ENCODE data around the gene PON2. TPM values are rescaled to one million over a fixed set of nuclear protein-coding genes. Genes with fewer than 3 reads are reported as not detected.

PON2 gene
- total RNA-seq, 4 donors from 2014 or later = 93.5 to 183 (median 155) TPM

GRCh38 chr7:95440394-95441038, 5.7 kb upstream of the PON2 start:
- Histone ChIP-seq H3K36me3 (no peaks in the 10 kb centered on the region), H3K27me3 (no peaks in the 10 kb centered on the region), H3K4me1 (peaks cover 0 to 3% (median 1%) of the 10 kb centered on the region in 4 donors), H3K9me3 (no peaks in the 10 kb centered on the region), H3K27ac (no peak overlapping the region), H3K4me3 (no peak overlapping the region)
- WGBS, 2 donors = 91 to 94% methylated on average over 3 of the region's 3 CpGs
- TF ChIP-seq POLR2A (IDR thresholded peaks at IDR 0.05) (no peak), CTCF (IDR thresholded peaks at IDR 0.05) (no peak), EP300 (IDR thresholded peaks at IDR 0.05) (no peak)
- no peak for DNase-seq (ENCODE audit: low spot score in 2 of 2)

- no peaks in the 10 kb centered on the region for H3K27me3 ChIP-seq
- no peak overlapping the region for H3K27ac ChIP-seq
- WGBS, 2 donors = 67 to 83% methylated on average over 4 of the region's 4 CpGs
- no peaks in the 10 kb centered on the region for H3K36me3 ChIP-seq
- no peak overlapping the region for H3K4me3 ChIP-seq
- no peak for TF ChIP-seq CTCF (IDR thresholded peaks at IDR 0.05)
- no peak for TF ChIP-seq EP300 (IDR thresholded peaks at IDR 0.05)
- no peaks in the 10 kb centered on the region for H3K9me3 ChIP-seq
- H3K4me1 ChIP-seq = peaks cover 0 to 34% (median 1%) of the 10 kb centered on the region in 4 donors
- DNase-seq (ENCODE audit: low spot score in 2 of 2) = no peak
These were observed 1.6 kb upstream of the PON2 start for GRCh38 chr7:95436407-95436806.

- Histone ChIP-seq H3K4me3 (peak overlapping the region; percentile 34 to 81 (median 76)), H3K36me3 (no peaks in the 10 kb centered on the region), H3K27ac (peak overlapping the region; percentile 91 to 96 (median 94)), H3K9me3 (no peaks in the 10 kb centered on the region), H3K27me3 (no peaks in the 10 kb centered on the region), H3K4me1 (peaks cover 0 to 39% (median 1%) of the 10 kb centered on the region in 4 donors)
- no peak for TF ChIP-seq EP300 (IDR thresholded peaks at IDR 0.05)
- no peak for TF ChIP-seq POLR2A (IDR thresholded peaks at IDR 0.05)
- TF ChIP-seq CTCF (IDR thresholded peaks at IDR 0.05) = no peak
- WGBS, 2 donors = 44 to 47% methylated on average over 9 of the region's 9 CpGs
- no peak for DNase-seq (ENCODE audit: low spot score in 2 of 2)
These were observed 573 bp upstream of the PON2 start for GRCh38 chr7:95435422-95435780.

- H3K36me3 ChIP-seq = peaks cover 0 to 7% (median 0%) of the 10 kb centered on the region in 3 donors
- DNase-seq (ENCODE audit: low spot score in 2 of 2) = no peak
- H3K27me3 ChIP-seq = no peaks in the 10 kb centered on the region
- H3K27ac ChIP-seq = peak overlapping the region; percentile 91 to 96 (median 94)
- H3K4me3 ChIP-seq = peak overlapping the region; percentile 34 to 81 (median 76)
- TF ChIP-seq CTCF (IDR thresholded peaks at IDR 0.05) (no peak), POLR2A (IDR thresholded peaks at IDR 0.05) (no peak), EP300 (IDR thresholded peaks at IDR 0.05) (no peak)
- H3K9me3 ChIP-seq = no peaks in the 10 kb centered on the region
- H3K4me1 ChIP-seq = peaks cover 0 to 39% (median 1%) of the 10 kb centered on the region in 4 donors
- 39 to 40% methylated on average over 6 of the region's 6 CpGs for WGBS, 2 donors
These were observed 774 bp downstream of the PON2 start for GRCh38 chr7:95433952-95434556.

- no peak for DNase-seq (ENCODE audit: low spot score in 2 of 2)
- no peaks in the 10 kb centered on the region for H3K27me3 ChIP-seq
- peaks cover 0 to 39% (median 1%) of the 10 kb centered on the region in 4 donors for H3K4me1 ChIP-seq
- peak overlapping the region in 1 of 4 donors; percentile 96 for H3K27ac ChIP-seq
- WGBS, 2 donors = 97 to 98% methylated on average over 1 of the region's 1 CpG
- H3K4me3 ChIP-seq = no peak overlapping the region
- H3K36me3 ChIP-seq = peaks cover 0 to 7% (median 0%) of the 10 kb centered on the region in 3 donors
- no peaks in the 10 kb centered on the region for H3K9me3 ChIP-seq
- TF ChIP-seq EP300 (IDR thresholded peaks at IDR 0.05) (no peak), CTCF (IDR thresholded peaks at IDR 0.05) (no peak), POLR2A (IDR thresholded peaks at IDR 0.05) (no peak)
These were observed 1.7 kb downstream of the PON2 start for GRCh38 chr7:95433129-95433528.

All from tibial nerve (tissue), 4 donors.